HG02623 (cell line): ENCODE measurements around the gene KIAA0753.

Experiments
- ATAC-seq: cut with Tn5 transposase; IDR thresholded peaks from one replicate; pipeline ENCODE4 v1.9.1; 2021; ENCODE audit warnings: moderate library complexity; ENCODE audit not compliant: unreplicated experiment

KIAA0753 gene

DNA sequence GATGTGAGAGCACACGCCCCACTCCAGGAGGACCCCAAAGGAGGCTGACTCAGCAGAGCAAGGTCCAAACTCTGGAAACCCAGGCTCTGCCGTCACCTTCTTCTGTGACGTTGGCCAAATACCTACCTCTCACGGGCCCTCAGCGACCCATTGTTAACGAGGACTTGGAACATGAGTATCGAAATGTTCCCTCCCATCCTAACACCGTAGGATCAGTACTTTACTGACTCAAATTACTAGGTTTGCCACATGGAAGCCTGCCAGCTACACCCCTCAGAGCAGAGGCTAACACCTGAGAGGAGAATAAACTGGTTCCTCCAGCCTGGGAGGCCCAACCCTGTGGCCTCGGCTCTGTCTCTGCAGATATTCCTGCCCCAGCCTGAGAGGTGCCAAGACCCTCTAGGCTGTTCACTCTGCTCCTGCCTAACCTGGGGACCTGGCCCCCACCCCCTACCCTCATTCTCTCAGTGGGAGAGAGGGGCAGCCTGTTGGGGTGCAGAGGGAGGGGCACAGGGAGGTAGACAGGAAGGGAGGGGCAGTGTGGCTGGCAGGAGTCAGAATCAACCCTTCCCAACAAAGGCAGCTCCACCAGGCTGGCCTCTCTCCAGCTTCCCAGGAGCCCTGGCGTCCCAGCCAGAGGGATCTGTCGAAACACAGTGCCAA lies 88.5 kb downstream of the KIAA0753 start:
- ATAC-seq = no peak

DNA sequence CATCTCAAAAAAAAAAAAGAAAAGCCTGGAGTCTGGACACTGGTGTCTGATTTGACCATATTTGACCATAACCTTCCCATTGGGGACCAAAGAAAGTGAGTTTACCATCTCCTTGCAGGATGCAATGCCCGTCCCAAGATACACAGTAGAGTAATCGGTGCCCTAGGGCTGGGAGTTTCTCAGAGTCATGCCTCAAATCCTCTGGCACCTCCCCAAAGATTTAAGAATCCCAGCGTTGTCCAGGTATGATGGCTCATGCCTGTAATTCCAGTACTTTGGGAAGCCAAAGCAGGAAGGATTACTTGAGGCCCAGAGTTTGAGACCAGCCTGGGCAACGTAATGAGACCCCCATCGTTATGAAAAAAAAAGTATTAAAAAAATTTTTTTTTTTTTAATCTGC lies 89.2 kb downstream of the KIAA0753 start:
- ATAC-seq = no peak

DNA sequence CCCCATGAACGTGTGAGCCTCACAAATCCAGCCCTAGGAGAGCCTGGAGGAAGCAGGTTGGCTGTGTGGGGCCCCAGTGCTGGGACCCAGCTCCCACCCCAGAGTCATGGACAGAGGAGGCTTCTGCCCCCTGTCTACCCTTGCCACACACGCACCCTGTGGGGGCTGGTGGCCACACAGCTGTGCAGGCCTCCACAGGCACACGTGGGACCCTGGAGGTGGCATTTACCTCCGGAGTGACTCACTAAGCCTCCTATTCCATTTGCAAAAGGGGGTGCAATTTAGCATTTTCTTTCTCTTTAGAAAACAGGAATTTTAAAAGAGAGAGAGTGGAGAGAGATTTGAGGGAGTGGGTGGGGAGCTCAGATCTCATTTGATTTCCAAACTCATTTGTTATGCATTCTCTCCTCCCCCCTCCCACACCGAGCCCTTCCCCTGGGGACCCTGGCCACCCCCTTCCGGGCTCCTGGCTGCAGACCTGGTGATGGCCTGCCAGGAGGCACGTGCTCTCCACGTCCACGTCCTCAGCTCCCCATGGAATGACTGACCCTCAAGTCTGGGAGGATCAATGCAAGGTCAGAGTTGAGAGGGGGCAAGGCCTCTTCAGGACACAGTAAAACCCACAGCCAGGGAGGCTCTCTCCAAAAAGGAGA lies 91.0 kb downstream of the KIAA0753 start:
- ATAC-seq = no peak

DNA sequence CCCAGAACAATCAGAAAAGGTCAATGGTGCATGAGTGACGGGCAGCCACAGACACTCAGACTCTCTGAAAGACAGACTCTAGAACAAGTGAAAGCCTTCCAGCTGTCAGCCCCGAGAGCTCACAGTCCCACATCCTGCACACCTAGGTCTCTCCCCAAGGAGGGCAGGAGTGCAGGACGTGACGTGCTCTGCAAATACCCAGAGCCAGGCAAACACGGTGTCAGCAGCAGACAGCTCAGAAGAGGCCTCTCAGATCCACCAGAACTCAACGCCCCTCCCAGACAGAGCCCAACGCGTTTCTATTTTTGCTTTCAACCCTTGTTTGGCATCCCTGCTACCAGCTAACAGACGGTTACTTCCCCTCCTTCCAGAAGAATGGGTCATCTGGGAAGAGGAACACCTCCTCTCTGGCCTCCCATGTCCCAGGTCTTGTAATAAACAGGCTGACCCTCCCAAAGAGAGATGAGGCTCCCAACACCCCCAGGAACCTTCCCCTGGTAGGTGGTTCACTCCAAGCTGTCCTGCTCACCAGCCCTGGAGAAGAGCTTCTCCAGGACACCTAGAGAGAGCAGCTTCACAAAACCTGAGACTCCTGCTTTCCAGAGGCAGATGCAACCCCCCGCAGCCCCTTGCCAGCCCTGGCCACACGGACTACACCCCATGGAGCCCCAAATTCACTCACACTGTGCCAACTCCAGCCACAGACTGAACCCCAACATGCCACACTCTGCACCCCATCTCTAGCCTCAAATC lies 91.8 kb downstream of the KIAA0753 start:
- no peak for ATAC-seq

DNA sequence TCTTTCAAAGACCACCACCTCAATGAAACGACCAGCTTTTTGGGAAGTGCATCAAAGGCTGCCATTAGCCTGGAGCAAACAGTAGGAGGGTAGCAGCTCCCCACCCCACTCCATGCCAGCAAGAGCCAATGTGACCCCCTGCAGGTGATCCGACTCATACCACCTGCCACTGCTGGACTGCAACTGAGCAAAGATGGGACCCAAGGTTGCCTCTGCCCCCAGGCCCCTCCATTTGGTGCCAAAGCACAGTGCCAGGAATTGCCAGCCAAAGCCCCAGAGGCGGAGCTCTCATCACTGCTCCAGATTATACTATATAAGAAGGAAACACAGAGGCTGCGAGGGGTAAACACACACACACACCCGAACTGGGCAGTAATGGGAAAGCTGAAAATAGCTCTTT lies 92.5 kb downstream of the KIAA0753 start:
- no peak for ATAC-seq

DNA sequence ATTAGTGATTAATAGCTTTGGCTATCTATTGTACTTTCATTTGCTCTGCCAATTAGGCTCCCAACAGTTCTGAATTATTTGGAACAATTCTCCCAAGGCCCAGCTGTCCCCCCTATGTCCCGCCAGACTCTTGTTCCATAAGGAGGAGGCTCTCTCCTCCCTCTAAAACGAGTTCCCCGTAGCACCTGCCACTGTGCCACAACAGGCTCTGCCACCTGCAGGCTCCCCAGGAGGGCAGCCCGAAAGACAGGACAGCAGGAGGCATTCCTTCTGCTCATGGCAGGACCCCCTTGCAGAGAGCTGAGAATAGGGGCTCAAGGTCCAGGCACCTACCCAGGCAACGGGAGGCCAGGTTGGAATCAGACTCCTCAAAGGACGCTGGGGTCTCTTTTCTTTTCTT lies 93.2 kb downstream of the KIAA0753 start:
- no peak for ATAC-seq

DNA sequence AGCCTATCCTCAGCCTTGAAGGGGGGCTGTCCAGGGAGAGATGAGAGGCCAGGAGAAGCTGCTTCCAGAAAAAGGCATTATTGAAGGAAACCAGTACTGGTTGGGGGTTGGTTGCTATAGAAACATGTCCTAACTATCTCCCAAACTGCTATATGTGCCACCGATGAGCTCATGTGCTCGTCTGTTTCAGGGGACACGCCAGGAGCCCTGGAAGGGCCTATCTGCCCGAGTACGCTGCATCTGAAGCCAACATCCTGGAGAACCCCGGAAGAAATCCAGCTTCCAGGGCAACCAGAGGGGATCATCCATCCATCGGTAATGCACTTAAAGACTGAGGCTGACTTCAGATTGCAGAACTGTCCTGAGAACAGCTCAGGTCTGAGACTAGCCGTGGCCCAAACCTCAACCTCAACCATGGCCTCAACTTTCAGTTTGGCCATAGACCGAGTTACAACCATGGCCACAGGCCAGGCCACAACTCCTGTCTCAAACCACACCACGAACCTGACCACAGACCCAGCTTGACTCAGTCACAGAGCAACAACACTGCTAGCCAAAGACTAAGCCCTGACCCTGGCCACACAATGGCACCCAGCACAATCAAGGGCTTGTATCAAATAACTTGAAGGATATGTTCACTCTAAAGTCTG lies 94.3 kb downstream of the KIAA0753 start:
- ATAC-seq = no peak

DNA sequence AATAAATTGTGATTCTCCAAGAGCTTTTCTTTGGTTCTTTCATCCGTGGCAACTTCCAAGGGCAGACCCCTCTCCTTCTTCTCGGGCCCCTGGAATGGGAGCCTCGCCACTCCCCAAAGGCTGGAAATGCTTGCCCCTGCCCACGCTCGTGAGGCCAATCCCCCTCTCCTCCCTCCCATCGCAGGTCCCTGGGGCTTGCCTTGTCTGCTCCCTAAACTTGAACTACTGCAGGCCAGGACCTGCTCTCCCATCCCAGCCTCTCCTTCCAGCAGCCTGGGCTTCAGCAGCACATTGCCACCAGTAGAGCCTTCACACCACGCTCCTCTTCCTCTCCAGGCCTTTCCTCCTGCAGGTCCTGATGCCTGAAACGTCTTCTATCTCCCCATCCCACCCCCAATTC lies 95.2 kb downstream of the KIAA0753 start:
- ATAC-seq = no peak

DNA sequence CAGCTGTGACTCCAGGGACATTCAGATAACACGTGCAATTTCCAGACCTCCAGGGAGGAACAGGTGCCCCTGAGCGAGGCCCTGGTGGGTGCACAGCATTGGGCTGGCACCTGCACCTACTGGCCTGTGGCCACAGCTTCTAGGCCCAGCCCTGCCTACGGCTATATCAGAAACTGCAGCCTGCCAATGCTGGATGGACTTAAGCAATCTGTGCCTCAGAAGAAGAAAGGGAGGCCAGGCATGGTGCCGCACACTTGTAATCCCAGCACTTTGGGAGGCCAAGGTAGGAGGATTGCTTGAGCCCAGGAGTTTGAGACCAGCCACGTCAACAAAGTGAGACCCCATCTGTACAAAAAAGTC lies 96.5 kb downstream of the KIAA0753 start:
- ATAC-seq = no peak

DNA sequence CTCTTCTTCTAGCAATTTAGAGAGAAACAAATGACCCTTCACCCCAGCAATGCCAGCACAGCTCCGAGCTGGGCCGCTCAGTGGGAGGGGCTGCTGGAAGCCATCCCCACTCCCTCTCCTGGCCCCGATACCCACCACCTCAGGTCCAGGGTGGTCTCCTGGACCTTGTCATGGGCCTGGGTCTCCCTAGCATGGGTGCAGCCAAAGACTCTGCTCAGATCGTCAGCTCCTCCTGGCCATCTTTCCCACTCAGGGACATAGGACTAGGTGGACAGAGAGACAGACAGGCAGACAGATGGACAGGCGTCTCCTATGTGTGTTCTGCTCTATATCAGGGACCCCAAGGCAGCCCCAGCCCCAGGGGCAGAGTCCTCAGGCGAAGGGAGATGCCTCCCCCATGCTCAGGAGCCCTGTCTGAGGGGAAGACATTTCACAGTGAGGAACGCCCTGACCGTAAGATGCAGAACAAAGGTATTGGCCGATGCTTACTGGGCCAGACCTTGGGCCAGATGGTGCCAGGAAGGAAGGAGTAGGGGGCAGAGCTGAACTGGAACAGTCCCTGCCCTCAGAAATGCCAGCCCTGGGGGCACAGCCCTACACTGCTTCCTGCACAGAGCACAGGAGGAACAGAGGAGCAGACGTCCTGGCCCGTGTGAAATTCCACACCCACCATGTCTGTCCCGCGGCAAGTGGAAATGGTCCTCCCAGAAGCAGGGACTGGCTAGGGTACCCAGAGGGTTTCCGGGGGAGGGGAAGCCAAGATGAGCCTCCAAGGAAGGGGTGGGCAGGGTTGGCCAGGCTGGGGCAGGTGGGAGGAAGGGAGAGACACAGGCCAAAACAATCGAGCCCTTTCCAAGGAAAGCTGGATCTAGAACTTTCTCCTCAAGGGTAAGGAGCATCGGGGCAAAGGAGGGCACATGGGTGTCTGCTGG lies 97.2 kb downstream of the KIAA0753 start:
- ATAC-seq = no peak

DNA sequence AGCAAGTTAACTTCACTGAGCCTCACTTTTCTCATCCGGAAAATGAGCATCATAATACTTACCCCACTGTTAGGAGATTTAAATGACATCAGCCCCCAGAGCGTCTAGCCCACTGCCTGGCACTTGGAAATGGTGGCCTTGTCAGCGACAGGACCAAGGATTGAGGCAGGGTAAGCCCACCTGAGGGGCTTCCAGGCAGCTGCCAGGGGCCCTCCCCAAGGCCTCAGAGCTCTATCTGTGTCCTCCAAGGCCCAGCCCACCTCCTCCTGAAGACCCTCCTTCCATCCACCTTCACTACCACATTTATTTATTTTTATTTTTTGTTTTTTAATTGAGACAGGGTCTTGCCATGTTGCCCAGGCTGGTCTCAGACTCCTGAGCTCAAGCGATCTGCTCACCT lies 97.9 kb downstream of the KIAA0753 start:
- ATAC-seq = no peak

DNA sequence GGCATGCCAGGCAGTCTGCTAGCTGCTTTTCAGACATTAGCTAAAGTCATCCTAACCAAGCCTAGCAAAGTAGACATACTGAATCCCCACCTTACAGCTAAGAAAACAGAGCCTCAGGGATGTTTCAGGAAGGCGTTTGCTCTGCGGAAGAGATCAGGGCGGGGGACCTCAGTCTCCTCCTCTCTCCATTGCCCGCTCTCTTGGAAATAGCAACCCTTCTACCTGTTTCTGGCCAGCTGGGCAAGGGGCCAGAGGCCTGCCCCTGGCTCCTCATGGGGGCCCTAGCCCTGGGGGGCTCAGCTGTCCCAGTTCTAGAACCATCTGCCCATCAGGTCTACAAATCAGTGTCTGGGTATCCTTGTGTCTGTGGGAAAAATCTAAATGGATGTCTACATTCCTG lies 98.6 kb downstream of the KIAA0753 start:
- no peak for ATAC-seq

DNA sequence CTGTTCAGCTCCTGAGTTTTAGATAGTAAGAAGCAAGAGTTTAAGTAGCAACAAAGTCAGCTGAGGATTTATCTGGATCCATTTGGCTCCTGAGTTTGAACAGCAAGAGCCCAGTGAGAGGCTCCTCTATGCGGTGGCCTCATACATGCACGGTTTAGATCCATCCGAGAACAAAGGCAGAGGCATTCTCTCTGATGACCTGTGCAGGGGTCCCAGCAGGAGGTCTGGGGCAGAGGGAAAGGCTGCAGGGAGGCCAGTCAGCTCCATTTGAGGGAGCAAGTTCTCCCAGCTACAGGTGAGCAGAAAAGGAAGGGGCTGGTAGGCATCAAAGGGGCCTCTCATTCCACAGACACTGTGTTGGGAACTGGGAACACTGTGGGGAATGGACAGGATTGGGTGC lies 100.6 kb downstream of the KIAA0753 start:
- no peak for ATAC-seq

DNA sequence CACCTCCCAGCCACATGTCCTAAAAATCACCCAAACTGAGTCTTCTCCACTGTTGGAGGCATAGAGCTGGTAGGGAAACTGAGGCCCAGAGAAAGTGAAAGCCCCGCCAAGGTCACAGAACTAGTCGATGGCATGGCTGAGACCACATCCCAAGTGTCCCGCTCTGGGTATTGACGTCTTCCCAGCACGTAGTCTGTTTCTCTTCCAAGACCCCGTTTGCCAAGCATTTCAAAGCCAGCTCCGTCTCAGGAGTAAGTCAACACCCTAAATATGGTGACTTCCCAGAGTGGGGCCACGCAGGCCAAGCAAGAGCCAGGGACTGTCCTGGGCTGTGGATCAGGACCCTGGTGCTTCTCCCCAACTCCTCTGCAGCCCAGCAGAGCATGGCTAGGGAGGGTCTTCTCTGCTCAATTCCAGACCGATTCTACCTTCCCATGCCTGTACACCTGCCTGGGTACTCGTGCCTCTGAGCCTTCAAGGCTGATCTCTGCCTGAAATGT lies 103.9 kb downstream of the KIAA0753 start:
- no peak for ATAC-seq

DNA sequence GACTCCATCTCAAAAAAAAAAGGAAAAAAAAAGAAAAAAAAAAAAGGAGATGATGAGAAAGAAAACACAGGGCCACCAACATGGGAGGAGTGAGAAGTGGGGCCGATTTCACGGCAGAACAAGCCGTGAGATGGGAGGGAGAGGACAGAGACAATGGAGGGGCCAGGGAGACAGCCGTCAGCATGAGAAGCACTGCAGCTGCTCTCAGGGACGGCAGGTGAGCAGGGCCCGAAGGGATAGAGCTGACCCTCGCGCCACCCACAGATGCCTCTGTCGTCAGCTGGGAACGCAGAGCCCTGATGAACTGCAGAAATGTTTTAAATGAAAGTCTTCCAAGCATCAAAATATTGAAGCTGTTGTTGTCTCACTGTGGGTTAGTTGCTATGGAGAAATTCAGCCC lies 104.5 kb downstream of the KIAA0753 start:
- no peak for ATAC-seq

DNA sequence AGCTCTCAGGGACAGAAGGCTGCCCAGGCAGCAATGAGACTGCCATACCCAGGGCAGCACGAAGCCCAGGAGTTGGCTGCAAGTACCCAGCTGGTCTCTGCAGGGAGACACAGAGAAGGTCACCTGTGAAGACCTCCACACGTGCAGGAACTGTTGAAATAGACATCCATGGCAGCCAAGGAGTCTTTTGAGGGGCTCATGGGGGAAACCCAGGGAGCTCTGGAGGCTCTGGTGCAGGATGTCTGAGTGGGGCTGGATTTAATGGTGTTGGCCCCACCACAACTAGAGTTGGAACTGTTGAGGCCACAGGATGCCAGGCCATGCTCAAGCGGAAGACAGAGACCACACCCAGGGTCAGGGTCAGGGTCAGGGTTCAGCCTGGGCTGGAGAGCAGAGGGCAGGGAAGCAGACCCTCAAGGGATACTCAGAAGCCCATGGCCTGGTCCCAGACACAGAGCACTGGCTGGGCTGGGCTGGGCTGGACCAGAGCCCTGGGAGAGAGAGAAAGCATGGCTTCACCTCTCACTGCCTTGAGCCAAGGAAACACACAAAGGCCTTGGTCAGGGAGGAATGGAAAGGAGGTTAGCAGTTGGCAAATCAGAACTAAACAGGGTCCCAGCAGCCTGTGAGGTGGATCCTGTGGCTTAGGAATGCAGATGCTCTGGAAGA lies 105.5 kb downstream of the KIAA0753 start:
- no peak for ATAC-seq

DNA sequence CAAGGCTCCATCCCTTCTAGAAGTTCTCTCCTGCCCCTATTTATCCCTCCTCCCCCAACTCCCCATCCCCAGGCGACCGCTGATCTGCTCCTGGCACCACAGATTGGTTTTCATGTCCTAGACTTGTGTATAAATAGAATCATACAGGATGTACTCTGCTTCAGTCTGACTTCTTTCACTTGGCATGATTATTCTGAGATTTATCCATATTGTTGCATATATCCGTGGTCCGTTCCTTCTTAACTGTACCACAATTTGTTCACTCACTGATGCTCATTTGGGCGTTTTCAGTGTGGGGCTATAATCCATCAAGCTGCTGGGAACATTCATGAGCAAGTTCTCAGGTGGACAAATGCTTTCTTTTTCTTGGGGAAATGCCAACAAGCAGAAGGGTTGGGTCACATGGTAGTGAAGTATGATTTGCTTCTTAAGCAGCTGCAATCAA lies 108.0 kb downstream of the KIAA0753 start:
- no peak for ATAC-seq

DNA sequence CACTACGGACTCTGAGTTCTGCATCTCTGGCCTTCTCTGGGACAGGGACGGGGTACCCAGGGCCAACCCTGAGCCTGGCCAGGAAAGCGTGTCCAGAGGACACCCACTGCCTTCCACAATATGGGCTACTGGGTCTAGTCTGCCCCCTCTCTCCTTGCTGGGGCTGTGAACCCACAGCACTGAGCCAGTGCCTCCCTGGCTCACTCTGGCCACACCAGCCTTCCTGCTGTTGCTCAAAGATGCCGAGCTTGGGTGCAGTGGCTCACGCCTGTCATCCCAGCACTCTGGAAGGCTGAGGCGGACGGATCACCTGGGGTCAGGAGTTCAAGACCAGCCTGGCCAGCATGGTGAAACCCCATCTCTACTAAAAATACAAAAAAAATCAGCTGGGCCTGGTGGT lies 108.9 kb downstream of the KIAA0753 start:
- no peak for ATAC-seq

DNA sequence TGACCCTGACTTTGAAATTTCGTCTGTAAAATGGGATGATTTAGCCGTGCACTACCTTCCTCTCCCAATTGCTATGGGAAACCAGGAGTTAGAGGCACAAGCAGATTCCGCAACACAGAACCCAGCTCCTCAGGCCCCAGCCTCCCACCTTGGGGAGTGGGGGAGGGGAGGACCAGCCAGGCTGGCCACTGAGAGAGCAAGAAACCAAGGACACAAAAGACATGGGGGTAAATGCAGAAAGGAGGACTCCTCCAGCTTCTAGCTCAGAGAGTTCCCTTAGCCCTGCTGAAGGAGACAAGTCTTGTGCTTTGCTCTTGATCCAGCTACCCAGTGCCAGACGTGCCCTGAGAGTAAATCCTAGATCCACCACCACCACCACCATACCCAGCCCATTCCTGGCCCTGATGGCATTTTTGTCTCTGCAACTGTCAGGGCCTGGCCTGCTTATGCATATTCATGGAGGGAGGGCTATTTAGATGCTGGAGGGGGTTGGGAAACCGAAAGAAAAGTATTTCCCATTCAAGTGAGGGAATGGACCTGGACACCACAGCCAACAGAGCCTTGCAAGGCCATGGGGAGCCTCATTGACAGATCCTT lies 110.1 kb downstream of the KIAA0753 start:
- ATAC-seq = no peak

DNA sequence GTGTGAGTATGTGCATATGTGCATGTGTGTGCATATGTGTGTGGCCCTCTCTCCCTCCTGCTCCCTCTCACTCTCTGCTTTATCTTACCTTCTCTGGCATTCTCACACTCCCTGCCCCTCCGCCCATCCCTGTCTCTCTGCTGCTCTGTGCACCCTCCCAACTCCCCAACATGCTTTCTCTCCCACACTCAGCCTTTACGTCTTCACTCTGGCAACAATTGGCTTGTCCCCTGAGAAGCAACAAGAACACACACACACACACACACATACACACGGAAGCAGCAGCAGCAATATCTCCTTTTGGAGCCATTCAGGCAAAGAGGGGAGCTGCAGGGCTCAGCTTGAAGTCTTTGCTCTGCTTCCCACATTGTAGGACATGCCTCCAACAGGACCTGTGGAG lies 112.0 kb downstream of the KIAA0753 start:
- no peak for ATAC-seq
